NCI-H82 (cell line): ENCODE measurements around the gene GRAMD4.

Source experiments
- DNase-seq: peaks from one replicate; lab custom pipeline; 2025; lab: John Stamatoyannopoulos, UW

The GRAMD4 gene

DNA sequence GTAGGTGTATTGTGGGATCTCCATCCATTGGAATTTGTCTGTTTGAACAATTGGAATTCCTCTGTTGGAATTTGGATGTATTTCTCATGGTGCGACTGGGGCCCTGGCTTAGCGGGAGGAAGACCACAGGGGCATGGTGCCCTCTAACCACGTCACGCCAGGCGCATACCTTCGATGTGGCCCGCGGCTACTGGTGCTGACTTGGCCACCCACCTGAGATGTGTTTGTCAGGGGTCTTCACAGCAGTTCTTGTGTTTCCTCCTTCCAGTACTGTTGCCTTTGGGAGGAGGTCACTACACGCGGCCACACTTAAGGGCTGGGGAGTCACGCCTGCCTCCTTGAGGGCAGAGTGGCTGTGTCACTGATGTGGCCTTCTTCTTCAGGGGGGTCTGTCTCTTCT, 36.6 kb upstream of the GRAMD4 start:
- DNase-seq: no peak

DNA sequence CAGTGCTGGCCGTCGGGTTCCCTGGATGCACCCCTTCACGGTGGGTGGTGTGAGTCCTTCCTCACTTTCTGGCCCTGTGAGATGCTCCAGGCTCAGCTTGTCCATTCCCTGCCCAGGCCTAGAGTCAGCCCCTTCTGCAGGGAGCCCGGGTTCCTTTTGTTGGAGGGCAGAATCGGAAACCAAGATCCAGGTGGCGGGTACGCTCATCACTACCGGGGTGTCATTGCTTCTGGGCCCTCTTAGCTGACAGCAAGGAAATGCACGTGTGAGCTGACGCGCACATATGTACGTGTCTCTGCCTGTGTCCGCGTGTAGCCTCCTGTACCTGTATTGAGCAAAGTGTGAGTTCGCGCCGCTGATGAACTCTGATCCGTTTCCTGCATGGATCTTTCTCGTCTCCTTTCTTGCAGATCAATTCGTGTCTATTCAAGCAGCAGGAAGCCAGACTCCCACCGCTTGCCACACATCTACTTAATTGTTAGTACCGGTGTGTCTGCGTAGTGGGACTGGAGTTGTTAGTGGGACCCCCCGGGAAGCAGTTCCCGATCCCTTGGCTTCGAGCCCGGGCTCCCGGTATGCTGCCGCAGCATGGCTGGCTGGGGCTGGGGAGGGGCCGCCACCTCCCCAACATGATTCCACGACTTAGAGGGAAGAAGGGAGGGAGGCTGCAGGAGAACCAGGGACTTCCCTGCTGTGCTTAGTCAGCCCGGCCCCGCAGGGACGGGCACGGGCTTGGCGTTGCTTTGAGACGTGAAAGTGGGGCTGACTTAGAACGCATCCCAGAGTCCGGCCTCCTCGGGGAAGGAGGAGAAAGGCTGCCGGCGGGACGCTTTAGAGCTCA, 35.9 kb upstream of the GRAMD4 start:
- DNase-seq: no peak

DNA sequence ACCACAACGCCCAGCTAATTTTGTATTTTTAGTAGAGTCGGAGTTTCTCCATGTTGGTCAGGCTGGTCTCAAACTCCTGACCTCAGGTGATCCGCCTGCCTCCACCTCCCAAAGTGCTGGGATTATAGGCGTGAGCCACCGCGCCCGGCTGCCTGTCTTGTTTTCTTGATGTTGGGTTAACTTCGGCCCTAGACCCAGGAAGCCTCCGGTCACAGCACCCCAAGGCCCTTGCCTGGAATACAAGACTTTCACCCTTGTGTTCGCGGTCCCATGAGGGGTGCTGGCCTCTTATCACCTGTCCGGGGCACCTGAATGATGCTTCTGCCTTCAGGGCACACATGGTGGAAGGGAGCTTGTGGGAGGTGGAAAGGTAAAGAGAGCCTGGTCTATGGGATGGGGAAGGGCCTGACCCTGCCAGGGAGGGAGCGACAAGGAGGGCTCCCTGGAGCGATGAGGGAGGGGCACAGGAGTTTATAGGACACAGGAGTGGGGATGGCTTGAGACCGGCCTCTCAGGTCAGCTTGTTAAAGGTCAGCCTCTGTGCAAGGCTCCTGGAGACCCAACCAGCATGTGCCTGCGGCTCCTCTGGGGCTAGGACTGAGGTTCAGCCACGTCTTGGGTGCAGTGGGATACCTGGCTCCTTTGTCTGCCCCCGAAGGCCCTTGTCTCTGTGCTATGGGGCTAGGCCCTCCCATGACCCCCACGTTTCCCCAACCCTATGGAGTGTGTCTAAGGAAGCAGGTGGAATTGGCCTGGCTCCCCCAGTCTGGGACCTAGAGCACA, 34.7 kb upstream of the GRAMD4 start:
- DNase-seq: no peak

DNA sequence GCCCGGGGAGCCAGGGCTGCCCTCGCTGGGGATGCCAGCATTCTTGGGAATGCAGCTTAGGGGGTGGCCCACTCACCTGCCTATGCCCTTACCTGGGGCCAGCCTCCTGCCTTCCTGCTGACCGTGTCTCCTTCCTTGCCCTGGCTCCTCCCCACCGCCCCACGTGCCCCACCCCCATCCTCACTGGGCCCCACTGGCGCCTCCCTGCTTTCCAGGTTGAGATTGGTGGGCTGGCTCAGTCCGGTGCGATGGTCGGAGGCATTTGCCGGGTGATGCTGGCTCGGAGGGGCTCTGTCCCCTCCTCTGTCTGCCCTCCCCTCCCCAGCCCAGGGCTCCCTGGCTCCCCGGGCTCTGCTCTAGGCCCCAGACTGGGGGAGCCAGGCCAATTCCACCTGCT, 34.1 kb upstream of the GRAMD4 start:
- no peak for DNase-seq

DNA sequence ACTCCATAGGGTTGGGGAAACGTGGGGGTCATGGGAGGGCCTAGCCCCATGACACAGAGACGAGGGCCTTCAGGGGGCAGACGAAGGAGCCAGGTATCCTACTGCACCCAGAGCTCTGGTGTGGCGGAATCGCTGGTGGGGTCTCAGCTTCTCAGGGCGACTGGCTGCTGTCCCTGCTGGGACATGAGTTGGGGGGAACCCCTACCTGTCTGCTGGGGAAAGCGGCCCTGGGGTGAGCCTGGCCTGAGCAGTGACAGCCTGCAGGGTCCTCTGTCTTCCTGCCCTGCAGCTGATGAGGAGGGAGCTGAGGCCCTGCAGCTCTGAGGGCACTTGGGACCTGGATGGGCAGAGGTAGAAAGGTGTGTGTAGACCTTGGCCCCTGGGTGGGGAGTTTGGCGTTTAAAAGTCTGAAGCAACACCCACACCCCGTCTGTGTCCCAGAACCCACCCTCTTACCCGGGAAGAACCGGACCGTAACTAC, 33.6 kb upstream of the GRAMD4 start:
- DNase-seq: no peak

DNA sequence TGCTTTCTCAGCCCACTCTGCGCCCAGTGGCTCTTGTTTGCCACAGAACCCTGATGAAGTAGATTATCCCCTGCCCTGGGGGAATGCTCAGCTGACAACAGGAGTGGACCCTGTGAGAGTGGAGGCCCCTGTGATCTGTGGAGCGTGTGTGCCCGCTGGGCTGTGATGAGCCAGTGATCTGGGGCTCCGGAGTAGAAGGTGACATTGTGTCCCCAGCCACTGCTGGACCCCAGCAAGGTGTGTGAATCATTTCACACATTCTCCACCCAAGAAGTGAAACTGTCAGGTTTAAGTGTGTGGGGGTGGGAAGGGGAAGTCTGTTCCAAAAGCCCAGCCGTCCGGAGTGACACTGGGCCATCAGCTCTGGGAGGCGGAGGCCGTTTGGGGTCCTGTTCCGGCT, 33.1 kb upstream of the GRAMD4 start:
- DNase-seq: no peak

DNA sequence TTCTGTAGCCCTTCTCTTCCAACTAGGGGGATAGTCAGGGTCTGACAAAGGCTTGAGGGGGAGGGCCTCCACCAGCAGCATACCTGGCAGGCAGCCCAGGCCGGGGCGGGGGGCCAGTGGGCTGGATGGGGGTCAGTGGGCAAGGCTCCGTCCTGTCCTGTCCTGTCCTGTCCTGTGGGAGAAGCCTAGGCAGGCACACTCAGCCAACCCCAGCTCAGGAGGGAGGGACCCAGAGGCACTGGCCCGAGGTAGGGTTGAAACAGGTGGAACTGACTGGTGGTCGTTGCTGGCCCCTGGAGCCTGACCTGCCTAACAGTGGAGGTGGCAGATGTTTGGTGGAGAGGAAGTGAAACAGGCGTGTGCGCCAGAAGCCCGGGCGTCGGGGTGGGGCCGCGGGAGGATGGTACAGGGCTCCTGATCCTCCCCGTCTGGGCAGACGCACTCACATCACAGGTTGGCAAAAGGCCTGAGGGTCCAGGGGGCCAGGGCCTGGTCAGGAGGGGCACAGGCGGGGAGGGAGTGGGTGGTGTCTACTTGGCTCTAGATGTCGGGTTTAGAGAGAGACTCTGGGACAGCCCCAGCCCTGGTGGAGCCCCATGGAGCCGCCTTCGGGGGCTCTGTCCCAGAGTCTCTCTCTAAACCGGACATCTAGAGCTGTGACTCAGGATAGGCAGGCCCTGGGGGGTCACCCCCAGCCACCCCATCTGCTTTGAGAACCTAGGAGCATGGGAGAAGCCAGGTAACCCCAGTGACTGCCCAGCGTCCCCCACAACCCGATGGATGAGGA, 32.5 kb upstream of the GRAMD4 start:
- DNase-seq: no peak

DNA sequence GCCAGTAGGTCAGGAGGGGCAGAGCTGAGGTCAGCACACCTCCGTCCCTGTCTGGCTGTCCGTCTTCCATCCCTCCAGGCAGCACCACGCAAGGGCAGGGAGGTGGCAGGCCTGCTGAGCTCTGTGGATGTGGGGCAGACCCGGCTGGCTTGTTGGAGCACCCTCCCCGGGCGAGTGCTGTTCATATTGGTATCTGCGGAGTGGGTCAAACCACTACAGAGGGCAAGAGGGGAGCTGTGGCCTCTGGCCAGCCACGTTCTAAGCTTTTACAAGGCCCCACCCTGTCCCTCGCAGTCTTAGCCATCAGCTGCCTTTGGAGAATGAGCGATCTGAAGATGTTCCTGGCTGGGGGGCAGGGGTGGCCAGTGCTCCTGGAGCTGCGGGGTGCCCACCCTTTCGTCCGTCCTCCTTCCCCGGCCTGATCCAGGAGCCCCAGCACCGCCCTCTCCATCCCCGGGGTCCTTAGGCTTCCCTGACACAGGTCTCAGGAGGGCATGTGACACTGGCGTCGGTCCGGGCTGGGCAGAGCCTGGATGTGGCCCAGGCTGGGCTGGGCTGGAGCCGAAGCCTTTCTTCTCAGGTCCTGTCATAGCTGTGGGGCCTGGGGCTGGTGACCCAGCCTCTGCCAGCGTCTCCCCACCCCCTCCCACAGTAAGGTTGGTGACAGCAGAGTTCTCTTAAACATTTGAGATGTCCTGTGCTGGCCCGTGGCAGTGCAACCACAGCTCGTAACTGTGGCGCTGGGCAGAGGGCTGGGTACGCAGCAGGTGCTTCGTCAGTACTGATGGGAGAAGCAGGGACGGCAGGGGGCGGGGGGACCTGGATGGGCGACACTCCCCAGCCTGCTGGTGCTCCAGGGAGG, 31.7 kb upstream of the GRAMD4 start:
- no peak for DNase-seq

DNA sequence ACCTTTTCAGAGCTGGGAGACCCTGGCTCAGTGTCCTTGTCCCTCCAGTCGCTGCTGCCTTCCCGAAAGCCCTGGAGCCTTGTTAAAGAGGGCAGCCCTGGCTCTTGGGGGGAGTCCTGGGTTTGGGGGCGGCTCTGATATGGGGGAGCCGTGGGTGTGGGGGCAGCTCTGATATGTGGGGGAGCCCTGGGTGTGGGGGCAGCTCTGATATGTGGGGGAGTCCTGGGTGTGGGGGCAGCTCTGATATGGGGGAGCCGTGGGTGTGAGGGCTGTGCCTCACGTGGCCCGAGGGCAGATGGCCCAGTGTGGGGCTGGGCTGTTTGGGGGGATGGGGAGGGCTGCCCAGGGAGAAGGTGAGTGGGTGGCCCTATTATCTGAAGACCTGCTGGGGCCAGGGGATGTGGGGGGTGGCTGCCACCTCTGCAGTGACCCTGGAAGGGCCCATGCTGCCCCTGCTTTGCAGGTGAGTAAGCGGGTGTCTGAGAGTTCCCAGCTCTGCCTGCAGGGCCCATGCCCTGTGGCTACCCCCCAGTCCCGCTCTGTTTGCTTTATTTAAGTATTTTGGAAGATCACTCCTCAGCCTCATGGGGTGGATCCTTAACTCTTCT, 30.9 kb upstream of the GRAMD4 start:
- no peak for DNase-seq

DNA sequence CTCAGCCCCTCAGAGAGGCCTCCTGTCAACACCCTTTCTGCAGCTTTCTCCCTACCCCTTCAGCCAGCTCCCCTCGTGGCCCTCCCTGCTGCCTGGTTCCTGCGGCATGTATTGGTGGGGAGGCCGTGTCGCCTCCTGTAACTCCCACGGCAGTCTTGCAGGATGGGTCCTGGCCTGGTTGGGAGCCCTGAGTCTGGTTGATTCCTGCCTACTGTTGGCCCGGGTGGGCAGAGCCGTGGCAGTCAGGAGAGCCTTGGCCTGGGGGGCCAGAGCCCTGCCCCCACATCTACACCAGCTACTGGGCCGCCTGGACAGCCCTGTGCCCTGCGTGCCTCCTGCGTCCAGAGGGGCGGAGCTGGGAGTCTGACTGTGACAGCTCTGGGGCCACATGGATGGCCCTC, 30.3 kb upstream of the GRAMD4 start:
- DNase-seq: no peak

DNA sequence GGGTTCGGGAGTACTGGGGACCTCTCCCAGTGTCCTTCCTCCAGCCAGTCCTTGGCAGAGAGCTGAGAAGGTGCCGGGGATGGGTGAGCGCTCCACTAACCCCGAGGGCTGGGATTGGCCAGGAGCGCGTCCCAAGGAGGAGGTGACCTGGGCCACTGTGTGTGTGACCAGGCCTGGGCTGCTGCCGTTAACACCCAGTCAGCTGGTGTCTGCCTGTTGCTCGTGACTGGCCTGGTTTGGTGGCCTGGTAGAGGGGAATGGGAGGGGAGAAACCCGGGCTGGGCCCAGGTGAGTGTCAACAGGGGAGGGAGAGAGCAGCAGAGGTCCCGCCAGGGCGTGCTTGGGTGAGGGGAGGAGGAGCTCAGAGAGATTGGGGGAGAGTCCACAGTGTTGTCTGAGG, 29.9 kb upstream of the GRAMD4 start:
- DNase-seq: no peak

DNA sequence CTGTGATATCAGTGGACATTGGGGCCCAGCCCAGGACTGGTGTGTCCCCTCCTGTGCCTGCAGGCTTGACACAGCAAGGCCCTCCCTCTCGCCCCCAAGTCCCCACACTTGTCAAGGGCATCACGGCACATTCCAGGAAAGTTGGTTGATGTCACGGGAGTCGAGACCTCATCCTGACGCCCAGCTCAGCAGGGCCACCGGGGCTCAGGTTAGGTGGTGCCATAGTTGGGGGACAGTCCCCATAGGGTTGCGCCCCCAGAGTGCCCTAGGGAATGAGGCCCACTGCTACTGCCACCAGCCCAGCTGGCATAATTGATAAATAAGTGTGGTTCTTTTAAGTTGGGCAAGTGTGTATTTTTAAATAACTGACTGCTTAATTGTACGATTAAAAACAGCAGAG, 28.3 kb upstream of the GRAMD4 start:
- DNase-seq: no peak

DNA sequence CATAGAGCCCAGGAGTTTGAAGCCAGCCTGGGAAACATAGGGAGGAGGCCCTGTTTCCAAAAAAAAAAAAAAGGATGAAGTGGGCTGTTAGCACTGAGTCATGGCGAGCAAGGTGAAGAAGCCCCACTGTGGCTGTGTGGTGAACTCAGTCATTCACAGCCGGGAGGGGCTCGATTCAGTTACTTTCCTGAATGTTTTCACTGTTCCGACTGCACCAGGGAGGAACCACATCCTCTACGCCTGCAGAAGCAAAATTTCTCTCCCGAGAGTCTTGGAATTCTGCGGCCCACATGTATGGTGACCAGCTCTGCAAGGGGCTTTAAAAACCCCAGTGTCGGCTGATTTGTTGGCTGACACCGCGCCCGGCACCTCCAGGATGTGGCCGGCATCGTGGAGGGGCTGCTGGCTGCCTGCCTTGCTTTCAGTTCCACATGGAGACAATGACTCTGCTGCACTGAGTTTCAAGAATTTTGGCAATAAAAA, 27.8 kb upstream of the GRAMD4 start:
- no peak for DNase-seq

DNA sequence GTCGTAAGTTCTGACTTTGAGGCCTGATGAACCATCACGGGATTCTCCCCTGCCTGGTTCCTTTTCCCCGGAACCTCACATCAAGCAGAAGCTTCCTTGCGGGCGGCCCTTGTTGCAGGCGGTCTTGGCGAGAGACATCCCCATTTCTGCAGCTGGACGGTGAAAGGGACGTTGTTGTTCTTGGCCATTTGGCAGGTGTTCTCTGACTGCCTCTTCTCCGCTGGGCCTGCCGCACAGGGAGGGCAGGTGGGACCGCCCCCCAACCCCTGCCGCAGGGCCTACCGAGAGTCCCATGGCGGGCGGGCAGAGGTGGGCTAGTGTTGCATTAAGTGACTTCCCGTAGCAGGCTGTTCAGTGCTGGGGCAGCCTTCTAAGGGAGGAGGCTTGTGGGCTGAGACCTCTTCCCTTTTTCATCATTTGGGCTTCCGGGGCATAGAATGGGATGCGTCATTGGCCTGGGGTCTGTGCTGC, 26.9 kb upstream of the GRAMD4 start:
- DNase-seq: no peak

DNA sequence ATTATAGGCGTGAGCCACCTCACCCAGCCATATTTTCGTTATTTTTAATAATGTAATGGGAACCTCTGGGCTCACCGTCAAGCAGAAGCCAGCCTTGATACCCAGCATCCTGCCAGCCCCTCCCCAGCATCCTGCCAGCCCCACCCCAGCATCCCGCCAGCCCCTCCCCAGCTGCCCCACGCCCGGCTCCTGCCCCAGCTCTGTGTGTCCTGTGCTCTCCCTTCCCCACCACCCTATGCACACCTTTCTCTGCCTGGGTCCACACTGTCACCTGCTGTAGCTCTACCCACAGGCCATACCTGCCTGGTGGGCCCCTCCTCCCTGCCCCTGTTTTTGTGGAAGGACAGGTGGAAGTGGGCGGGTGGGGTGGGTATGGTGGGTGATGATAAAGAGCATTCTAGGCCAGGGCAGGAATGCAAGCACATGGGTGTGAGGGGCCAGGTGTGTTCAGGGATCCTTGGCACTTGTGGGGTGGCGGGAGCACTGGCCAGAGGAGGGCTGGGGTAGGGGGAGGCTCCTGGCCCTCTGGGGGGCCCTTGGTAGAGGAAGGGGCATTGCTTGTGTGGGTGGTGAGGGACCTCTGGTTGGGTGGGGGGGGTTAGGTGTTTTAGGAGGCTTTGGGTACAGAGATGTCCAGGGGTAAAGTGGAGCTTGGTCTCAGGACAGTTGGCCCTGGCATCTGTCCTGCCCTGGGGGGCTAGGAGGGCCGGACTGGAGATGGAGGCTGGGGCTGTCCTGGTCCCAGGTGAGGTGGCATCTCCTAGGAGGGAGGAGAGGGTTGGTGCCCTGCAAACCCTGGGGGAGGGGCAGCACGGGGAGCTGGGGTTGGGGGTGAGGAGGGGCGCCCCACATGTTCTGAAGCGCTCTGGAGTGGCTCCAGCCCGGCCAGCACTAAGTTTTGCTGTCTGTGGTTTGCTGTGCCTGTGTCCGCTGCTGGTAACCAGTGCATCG, 25.9 kb upstream of the GRAMD4 start:
- no peak for DNase-seq

DNA sequence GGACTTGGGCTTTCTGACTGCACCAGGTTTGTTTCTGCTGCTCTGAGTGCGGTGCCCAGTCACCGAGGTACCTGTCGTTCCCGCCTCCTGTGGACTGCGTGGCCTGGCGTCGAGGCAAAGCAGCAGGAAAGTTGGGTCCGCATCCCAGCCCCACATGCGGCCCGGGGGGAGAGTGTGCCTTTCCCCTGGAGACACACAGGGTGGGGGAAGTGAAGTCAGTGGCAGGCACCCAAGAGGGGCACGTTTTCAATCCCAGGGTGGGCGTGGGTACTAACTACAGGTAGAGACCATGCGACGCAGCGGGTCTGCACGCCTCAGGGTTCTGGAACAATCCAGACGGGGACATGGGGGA, 25.3 kb upstream of the GRAMD4 start:
- DNase-seq: no peak

DNA sequence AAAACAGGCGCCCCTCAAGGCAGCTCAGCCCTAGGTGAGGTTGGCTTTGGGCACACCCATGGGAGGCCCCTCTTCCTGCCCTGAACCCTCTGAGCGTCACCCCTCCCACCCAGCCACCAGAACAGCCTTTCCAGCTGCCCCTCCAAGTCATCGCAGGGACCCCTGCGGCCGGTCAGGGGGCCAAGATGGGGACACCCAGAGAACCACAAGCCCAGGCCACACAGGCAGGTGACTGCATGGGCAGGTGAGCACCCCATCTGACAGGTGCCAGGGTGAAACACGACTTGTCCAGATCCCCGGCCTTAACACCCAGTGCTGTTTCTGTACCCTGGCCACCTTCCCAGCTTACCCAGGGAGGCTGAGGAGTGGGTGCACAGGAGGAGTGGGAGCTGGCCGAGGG, 24.6 kb upstream of the GRAMD4 start:
- no peak for DNase-seq

DNA sequence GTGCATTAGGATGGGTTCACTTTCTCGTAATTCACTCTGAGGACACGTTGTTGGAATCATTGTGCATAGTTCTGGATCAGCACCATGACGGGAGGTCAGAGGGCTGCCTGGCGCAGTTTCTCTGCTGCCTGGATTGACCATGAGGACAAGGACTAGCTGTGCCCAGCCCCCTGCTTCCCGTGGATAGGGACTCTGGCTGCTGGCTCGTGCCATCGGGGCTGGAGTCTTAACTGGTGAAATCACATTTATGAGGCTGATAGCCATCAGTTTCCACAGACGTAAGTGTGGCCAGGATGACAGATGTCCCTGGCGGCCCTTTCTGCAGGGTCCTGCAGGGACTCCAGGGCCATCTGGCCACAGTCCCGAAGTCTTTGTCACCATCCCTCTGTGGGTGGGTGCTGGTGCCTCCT, 24.1 kb upstream of the GRAMD4 start:
- peak; percentile 67 for DNase-seq

DNA sequence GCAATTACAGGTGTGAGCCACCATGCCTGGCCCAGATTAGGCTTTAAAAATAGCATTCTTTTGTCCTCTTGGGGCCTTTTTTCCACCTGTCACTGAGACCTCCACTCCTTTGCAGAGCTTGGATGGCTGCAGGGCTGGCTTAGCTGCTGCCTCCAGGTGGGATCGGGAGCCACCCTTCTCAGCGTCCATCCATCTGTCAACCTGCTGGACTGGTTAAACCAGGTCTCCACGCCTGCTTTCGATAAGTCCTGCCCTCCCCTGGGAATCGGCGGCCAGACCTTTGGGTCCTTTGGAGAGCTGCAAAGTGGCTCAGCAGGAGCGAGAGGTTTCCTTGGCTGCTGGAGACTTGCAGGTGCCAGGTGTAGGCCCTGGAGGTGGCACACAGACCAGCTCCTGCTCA, 23.4 kb upstream of the GRAMD4 start:
- peak; percentile 84 for DNase-seq

DNA sequence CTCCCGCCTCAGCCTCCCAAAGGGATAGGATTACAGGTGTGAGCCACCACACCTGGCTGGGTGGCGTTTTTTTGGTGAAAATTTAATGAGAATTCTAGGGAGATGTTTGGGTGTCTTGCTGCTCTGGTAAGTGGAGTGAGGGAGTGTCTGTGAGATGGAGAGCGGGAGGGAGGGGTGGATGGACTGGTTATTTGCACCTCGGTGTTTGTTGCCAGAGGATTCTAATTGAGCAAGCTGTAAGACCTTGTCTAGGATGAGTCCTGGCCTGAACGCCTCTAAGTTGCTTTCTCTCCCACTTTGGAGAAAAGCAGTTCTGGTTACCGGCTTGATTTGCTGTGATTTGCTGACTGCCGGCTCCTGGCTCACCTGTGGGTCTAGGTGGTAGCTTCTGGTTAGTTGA, 22.0 kb upstream of the GRAMD4 start:
- no peak for DNase-seq
